ENCODE measurements around the gene OSBPL9.
A peak's percentile ranks its signal among the peaks of the same experiment; 100 is the strongest.

The OSBPL9 gene

DNA sequence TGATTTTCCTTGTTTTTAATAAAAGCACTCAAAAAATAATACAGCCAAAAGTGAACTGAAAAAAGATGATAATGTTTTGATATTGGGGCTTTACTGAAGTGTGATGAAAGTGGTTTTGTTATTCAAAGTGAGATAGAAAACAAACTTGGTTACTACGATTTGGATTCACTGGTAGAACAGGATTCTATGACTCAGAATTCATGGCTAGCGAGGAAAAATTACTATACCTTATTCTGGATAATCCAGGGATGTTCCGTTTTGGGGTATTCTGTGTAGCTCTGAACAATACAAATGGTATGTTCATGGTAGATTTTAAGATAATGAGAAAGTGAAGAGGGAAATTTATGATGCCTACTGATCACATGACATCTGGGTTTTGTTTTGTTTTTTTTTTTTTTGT is 144.0 kb downstream of the OSBPL9 start:
- DNase-seq (ENCODE audit: extremely low spot score): no peak
- CTCF ChIA-PET: interaction anchor here (1.4 kb wide), 1 partner anchor 8 kb away, joined by 8 read pairs; no protein-coding TSS in a partner anchor
- POLR2A ChIA-PET: no interaction called here
- TF ChIP-seq NFRKB (IDR thresholded peaks at IDR 0.05): no peak
- TF ChIP-seq SP1 (IDR thresholded peaks at IDR 0.05): no peak
- TF ChIP-seq SUZ12 (IDR thresholded peaks at IDR 0.05): no peak
- TF ChIP-seq ARNT (IDR thresholded peaks at IDR 0.05): no peak
- TF ChIP-seq CTBP1 (IDR thresholded peaks at IDR 0.05; ENCODE audit: borderline replicate concordance): no peak
- TF ChIP-seq FOXM1 (IDR thresholded peaks at IDR 0.05; ENCODE audit: borderline replicate concordance): no peak
- no peak for TF ChIP-seq FOXA1 (IDR thresholded peaks at IDR 0.05)
- no peak for TF ChIP-seq BHLHE40 (IDR thresholded peaks at IDR 0.05; ENCODE audit: borderline replicate concordance)
- no peak for TF ChIP-seq FOXK2 (IDR thresholded peaks at IDR 0.05)
- TF ChIP-seq, protein P1, sequence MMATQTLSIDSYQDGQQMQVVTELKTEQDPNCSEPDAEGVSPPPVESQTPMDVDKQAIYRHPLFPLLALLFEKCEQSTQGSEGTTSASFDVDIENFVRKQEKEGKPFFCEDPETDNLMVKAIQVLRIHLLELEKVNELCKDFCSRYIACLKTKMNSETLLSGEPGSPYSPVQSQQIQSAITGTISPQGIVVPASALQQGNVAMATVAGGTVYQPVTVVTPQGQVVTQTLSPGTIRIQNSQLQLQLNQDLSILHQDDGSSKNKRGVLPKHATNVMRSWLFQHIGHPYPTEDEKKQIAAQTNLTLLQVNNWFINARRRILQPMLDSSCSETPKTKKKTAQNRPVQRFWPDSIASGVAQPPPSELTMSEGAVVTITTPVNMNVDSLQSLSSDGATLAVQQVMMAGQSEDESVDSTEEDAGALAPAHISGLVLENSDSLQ (IDR thresholded peaks at IDR 0.05): no peak
- no peak for TF ChIP-seq L3MBTL2 (conservative IDR thresholded peaks at IDR 0.05)
- TF ChIP-seq LEF1 (IDR thresholded peaks at IDR 0.05; ENCODE audit: borderline replicate concordance): no peak

DNA sequence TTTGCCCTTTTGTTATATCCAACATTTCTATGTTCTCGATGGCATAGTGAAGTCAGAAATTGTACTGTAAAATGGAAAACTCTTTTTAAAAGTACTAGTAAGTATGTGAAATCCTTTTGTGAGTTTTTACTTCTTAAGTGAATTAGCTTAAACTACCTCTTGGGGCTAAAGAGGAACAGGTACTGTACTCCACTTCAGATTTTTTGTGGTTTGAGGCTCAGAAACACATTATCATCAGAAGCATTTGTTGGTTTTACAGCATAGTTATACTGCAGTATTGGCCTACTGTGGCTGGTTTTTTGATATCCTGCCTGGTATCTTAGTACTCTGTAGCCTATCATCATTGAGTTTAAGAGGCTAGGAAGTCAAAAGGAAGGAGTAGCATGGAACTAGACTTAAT is 144.5 kb downstream of the OSBPL9 start:
- TF ChIP-seq CTBP1 (IDR thresholded peaks at IDR 0.05; ENCODE audit: borderline replicate concordance) (no peak), TARDBP (IDR thresholded peaks at IDR 0.05) (no peak), ARNT (IDR thresholded peaks at IDR 0.05) (no peak)
- ChIA-PET POLR2A (no interaction called here), CTCF (interaction anchor here (1.4 kb wide), 1 partner anchor 8 kb away, joined by 8 read pairs; no protein-coding TSS in a partner anchor)
- DNase-seq (ENCODE audit: extremely low spot score): no peak

DNA sequence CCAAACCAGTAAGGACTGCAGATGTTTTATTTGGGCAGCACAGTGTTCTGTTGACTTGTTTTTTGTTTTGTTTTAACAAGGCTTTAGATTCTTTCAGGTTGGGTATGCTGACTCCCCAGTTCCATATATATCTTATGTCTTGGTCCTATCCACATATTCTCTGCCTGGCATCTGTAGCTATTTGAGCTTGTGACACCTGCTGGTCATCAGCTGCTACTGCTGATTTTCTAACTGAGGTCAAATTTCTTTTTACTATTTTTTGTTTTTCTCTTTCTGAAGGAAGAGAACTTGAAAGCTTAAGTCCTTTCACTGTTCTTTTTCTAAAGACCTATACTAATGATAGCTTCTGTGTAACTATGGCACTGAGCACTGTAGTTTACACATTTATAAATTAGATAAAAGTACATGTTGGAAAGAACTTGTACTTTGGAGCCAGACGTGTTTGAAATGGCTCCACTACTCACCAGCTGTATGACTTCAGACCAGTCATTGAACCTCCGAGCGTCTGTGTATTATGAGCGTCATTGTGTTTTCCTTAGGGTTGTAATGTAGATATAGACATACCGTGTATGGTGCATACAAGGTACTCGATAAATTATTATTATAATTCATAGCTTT is 152.2 kb downstream of the OSBPL9 start:
- CTCF ChIA-PET: interaction anchor here (0.5 to 1.4 kb wide), 15 partner anchors 9 to 200 kb away, joined by 3 to 8 read pairs (median 3); no protein-coding TSS in a partner anchor
- peak; percentile 53 for DNase-seq (ENCODE audit: extremely low spot score)
- TF ChIP-seq ZNF384 (IDR thresholded peaks at IDR 0.05) (0 out of 2 replicates have a peak, but pooled peaks have one; percentile 44), BHLHE40 (IDR thresholded peaks at IDR 0.05; ENCODE audit: borderline replicate concordance) (no peak), FOXM1 (IDR thresholded peaks at IDR 0.05; ENCODE audit: borderline replicate concordance) (no peak), L3MBTL2 (conservative IDR thresholded peaks at IDR 0.05) (no peak)
- POLR2A ChIA-PET: interaction anchor here (0.5 kb wide), 1 partner anchor 114 kb away, joined by 3 read pairs; no protein-coding TSS in a partner anchor

DNA sequence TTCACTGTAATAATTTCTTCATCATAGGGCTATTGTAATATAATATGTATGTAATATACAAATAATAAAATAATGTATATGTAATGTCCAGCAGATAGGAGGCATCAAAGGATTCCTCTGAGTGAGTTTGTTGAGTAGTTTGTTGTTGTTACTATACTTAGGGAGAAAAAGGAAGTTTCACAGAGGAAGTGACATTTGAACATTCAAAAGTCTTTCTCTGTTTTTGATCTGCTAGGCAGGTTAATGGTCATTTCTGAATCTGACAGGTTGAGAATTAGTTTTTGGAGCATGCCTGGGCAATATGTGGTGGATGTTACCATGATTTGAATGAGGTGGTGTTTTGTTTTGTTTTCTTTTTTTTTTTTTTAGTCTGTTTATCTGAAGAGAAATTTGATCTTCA is 159.5 kb downstream of the OSBPL9 start:
- no peak for TF ChIP-seq FOXK2 (IDR thresholded peaks at IDR 0.05)
- ChIA-PET POLR2A (no interaction called here), CTCF (no interaction called here)
- no peak for DNase-seq (ENCODE audit: extremely low spot score)

DNA sequence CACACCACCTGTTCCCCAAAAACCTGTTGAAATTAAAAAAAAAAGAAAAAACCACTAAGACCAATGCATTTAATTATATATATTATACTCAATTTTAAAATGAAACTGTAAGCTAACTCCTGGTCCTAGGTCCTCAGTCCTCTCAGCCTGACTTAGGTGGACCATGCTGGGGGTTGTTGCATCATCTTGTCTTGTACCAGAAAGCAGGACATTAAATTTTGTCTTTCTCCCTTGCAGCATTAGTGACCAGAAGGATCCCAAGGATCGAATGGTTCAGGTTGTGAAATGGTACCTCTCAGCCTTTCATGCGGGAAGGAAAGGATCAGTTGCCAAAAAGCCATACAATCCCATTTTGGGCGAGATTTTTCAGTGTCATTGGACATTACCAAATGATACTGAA is 164.0 kb downstream of the OSBPL9 start:
- DNase-seq (ENCODE audit: extremely low spot score): no peak
- CTCF ChIA-PET: no interaction called here
- POLR2A ChIA-PET: no interaction called here
- TF ChIP-seq NFRKB (IDR thresholded peaks at IDR 0.05) (no peak), ELF4 (IDR thresholded peaks at IDR 0.05) (no peak), HDGF (IDR thresholded peaks at IDR 0.05; ENCODE audit: borderline replicate concordance) (no peak), CTBP1 (IDR thresholded peaks at IDR 0.05; ENCODE audit: borderline replicate concordance) (no peak), LEF1 (IDR thresholded peaks at IDR 0.05; ENCODE audit: borderline replicate concordance) (no peak), SP1 (IDR thresholded peaks at IDR 0.05) (no peak), FOXM1 (IDR thresholded peaks at IDR 0.05; ENCODE audit: borderline replicate concordance) (no peak), ARNT (IDR thresholded peaks at IDR 0.05) (no peak), SUZ12 (IDR thresholded peaks at IDR 0.05) (no peak), FOXK2 (IDR thresholded peaks at IDR 0.05) (no peak), ZNF384 (IDR thresholded peaks at IDR 0.05) (no peak), L3MBTL2 (conservative IDR thresholded peaks at IDR 0.05) (no peak), BHLHE40 (IDR thresholded peaks at IDR 0.05; ENCODE audit: borderline replicate concordance) (no peak), FOXA1 (IDR thresholded peaks at IDR 0.05) (no peak), TARDBP (IDR thresholded peaks at IDR 0.05) (no peak)
- TF ChIP-seq, protein P1 (IDR thresholded peaks at IDR 0.05): no peak

DNA sequence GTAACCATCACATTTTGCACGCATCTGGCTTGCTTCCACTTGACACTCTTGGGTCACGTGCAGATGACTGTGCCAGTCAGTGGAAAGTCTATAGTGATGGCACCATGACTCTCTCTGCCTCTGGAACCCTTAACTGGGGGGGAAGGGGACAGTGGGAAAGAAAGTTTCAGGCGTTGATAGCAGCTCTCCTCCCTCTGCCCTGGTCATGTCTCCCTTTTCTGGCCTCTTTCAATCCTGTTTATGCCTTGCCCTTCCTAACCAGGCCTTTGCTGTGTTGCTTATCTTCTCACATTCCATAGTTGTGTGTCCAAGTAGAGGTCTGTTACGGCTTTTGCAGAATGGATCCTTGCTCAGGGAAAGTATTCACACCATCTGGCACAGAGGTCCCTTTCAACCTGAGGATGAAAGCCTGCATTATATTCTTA is 168.1 kb downstream of the OSBPL9 start:
- DNase-seq (ENCODE audit: extremely low spot score): no peak
- CTCF ChIA-PET: no interaction called here
- TF ChIP-seq ZNF384 (IDR thresholded peaks at IDR 0.05) (no peak), FOXM1 (IDR thresholded peaks at IDR 0.05; ENCODE audit: borderline replicate concordance) (no peak), ARNT (IDR thresholded peaks at IDR 0.05) (no peak), NFRKB (IDR thresholded peaks at IDR 0.05) (no peak), SP1 (IDR thresholded peaks at IDR 0.05) (no peak), CTBP1 (IDR thresholded peaks at IDR 0.05; ENCODE audit: borderline replicate concordance) (no peak), SUZ12 (IDR thresholded peaks at IDR 0.05) (no peak), ELF4 (IDR thresholded peaks at IDR 0.05) (no peak), FOXA1 (IDR thresholded peaks at IDR 0.05) (no peak), BHLHE40 (IDR thresholded peaks at IDR 0.05; ENCODE audit: borderline replicate concordance) (no peak), FOXK2 (IDR thresholded peaks at IDR 0.05) (no peak)
- POLR2A ChIA-PET: no interaction called here

DNA sequence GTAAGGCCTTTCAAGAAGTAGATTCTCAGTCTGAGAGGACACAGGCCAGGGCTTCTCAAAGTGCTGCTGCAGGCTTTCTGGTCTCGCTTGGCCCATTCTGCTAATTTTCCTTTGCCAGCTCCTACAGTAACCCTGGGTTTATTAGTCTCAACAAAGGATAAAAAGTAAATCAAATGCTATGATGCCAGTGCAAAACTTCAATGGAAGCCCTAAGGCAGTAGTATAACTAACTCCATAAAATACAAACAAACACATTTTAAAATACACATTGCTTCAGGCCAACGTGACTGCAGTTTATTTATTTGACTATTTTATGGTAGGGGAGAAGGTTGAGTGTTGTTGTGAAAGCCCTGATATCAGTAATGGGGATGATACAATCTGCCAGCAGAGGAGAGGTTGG is 172.0 kb downstream of the OSBPL9 start:
- ChIA-PET CTCF (no interaction called here), POLR2A (no interaction called here)
- DNase-seq (ENCODE audit: extremely low spot score): no peak
- TF ChIP-seq, protein P1 (IDR thresholded peaks at IDR 0.05): no peak
